GM19395 (cell line): Measurements from ENCODE around the gene CASTOR1.
A peak's percentile ranks its signal among the peaks of the same experiment; 100 is the strongest.

Experiments used
- ATAC-seq: cut with Tn5 transposase; IDR thresholded peaks from one replicate; pipeline ENCODE4 v1.9.1; 2021; ENCODE audit warnings: mild to moderate bottlenecking, moderate library complexity; ENCODE audit not compliant: unreplicated experiment

CASTOR1 gene

GRCh38 chr22:30320021-30320556 is 30.8 kb upstream of the CASTOR1 start:
- ATAC-seq = no peak

- no peak for ATAC-seq
Measured at GRCh38 chr22:30318799-30319419, 29.6 kb upstream of the CASTOR1 start.

GRCh38 chr22:30317778-30318177 is 28.5 kb upstream of the CASTOR1 start:
- ATAC-seq = no peak

GRCh38 chr22:30315962-30316576 is 26.8 kb upstream of the CASTOR1 start:
- no peak for ATAC-seq

GRCh38 chr22:30314915-30315314 is 25.6 kb upstream of the CASTOR1 start:
- no peak for ATAC-seq

GRCh38 chr22:30313527-30314363 is 24.4 kb upstream of the CASTOR1 start:
- ATAC-seq = no peak

- no peak for ATAC-seq
Measured at GRCh38 chr22:30312053-30312452, 22.7 kb upstream of the CASTOR1 start.

- no peak for ATAC-seq
Measured at GRCh38 chr22:30310881-30311771, 21.8 kb upstream of the CASTOR1 start.

GRCh38 chr22:30309951-30310741 is 20.8 kb upstream of the CASTOR1 start:
- ATAC-seq = peak; percentile 59

GRCh38 chr22:30308518-30309230 is 19.4 kb upstream of the CASTOR1 start:
- ATAC-seq = peak; percentile 45

GRCh38 chr22:30308093-30308492 is 18.8 kb upstream of the CASTOR1 start:
- ATAC-seq = no peak

GRCh38 chr22:30307041-30307574 is 17.8 kb upstream of the CASTOR1 start:
- ATAC-seq = no peak

GRCh38 chr22:30306627-30307011 is 17.3 kb upstream of the CASTOR1 start:
- ATAC-seq = no peak

GRCh38 chr22:30305906-30306626 is 16.8 kb upstream of the CASTOR1 start:
- no peak for ATAC-seq

GRCh38 chr22:30305519-30305905 is 16.2 kb upstream of the CASTOR1 start:
- ATAC-seq = peak; percentile 37

- ATAC-seq = no peak
Measured at GRCh38 chr22:30304495-30305244, 15.4 kb upstream of the CASTOR1 start.

- no peak for ATAC-seq
Measured at GRCh38 chr22:30302810-30303138, 13.5 kb upstream of the CASTOR1 start.
